8988T (cell line): ENCODE results near the gene MFSD11.
"Not testable (repeated sequence)": the region's sequence is repeated elsewhere in the genome, so short reads cannot be mapped to it uniquely, and the experiment has no call there.

Experiments used
- DNase-seq: peaks from one replicate; pipeline ENCODE4 v3.0.0; 2011

MFSD11 gene

DNA sequence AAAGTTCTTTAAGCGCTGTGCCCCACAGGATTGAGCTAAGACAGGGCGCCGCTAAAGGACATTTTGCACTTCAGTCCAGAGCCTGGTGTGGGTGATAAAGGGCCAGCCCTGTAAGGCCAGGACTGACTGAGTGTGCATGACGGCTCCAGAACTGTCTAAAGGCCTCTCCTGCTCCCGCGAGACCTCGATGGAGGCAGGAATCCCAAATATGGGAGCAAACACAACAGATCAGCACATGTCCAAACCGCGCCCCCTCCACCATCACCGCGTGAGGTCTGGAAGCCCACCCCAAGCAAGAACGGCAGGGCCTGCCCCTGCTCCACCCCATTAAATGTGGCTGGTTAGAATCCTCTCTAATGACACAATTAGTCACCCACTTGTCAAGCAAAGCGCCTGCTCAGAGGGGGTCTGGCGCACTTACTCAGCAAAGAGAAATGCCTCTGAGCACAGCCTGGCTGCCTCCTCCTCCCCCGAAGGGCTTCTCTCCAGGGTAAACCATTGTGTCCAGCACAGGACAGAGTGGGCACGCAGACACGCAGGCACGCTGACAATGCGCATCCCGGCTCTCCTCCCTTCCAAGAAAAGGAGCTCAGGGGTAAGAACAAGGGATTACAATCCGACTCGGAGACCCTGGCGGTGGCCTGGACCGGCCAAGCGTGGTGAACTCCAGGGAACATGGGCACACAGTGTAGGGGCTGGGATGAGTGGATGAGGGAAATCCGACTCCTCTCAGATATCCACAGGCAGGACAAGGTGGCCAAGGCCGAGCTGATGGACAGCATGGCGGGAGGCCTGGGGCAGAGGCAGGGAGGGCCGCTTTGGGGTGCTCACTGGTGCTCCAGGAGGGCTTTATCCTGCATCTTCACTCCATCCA lies 28.6 kb upstream of the MFSD11 start:
- peak; percentile 51 for DNase-seq

DNA sequence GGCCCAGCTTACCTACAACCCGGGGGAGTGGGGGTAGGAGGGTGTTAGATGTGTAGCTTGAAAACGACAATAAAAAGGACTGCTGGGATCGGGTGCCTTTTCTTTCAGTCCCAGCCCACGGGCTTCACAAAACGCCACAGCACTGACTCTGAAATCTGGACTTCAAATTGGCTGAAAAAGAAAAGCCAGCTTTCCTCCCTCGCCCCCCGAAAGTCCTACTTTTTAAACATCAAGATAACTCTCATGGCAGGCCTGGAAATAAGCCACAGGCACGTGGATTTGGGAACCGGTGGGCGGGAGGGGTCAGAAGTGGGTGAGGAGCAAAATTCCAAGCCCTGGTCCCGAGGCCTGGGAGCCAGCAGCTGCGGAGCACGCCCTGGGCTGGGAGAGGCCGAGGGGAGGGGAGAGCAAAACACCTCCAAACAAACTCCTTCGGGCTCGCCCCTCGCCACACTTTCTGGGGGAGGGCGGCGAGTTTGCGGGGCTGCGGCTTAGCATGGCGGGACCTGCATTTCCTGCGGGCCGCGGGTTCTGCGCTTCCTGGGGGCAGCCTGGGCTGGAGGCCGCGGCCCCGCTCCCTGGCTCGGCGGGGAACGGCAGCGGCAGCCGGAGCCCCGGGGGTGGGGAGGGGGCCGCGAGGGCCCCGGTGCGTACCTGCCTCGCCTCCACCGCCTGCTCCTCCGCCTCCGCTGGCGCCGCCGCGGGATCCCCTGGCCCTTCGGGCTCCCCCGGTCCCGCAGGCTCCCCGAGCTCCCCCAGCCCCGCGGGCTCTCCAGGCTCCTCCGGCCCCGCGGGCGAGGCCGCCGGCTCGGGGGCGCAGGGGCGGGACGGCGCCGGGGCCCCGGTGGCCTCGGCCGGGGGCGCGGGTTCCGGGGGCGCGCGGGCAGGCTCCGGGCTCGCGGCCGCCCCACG lies 27.7 kb upstream of the MFSD11 start:
- not testable (repeated sequence) for DNase-seq

DNA sequence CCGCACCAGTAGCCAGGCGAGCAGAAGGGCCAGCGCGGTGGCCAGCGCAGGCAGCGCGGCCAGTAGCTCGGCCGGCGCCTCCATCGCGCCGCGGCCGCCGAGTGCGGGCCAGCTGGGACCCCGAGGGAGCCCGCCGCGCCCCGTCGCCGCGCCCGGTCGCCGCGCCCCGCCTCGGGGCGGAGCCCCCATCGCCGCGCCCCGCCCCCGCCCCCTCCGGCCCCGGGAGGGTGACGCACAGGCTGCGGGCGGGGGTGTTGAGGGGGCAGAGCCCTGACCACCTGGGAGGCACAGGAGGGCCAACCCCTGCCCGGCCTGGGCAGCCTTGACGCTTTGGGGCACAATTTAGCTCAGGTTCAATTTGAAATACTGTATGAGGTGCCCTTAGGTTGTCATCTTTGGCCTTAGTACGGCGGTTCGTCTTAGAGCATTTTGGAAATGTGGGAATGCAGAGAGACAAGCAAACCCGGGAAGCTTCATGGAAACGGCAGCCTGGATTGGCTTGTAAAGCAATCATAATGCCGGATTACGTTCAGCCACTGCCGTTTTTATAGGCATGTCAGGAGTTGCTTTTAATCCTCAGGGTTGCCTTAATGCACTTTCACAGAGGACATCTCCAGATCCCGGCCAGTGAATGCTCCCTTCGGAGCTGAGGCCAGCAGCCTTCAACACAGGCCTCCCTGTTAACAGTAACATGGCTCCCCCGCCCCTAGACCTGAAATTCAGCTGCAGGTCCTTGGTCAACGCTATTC lies 26.9 kb upstream of the MFSD11 start, which contains the start of gene MXRA7:
Gene MXRA7 (minus strand): TSS at position 103 of the 749 bp plus-strand sequence. CDS start 19 bp downstream, at position 84.
- peak; percentile 68 for DNase-seq

DNA sequence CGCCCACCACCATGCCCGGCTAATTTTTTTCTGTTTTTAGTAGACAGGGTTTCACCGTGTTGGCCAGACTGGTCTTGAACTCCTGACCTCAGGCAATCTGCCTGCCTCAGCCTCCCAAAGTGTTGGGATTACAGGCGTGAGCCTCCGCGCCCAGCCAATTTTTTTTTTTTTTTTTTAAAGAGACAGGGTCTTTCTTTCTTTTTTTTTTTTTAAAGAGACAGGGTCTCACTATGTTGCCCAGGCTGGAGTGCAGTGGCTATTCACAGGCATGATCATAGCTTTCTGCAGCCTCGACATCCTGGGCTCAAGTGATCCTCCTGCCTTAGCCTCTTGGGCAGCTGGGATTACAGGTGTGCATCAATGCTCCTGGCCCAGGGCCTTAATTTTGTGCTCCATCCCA lies 25.6 kb upstream of the MFSD11 start:
- DNase-seq: not testable (repeated sequence)

DNA sequence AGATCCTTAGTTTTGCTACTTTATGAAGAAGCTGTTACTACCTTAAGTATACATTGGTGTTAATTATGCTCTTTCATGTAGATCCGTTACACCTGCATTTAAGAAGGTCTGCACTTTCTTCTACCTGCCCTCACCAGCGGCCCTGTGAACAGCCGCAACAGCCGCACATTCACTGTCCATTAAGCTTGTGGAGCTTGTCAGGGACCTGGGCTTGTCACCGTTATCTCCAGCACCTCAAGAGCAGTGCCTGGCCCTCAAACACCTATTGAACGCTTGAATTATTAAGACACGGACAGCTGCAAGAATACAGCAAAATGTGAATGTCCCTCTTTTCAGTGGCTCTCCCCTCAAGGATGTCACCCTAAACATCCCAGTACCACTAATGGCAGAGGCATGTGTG lies 24.2 kb upstream of the MFSD11 start:
- DNase-seq: no peak

DNA sequence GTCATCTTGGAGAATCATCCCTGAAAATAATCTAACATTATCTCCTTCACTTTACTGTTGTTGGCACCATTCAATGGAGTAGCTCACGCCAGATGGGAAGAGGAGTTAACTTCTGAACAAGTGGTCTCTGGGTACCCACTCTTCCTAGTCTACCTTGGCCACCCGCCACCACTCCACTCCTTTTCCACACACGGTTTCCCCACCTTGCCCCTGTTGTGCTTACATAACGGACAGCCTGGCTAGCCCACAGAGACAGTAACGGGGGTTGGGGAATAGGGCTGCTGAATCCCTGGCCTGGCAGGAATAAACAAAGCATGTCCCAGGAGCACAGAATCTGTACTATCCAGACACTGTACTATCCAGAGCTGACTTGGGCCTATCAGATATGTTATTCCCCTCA lies 23.6 kb upstream of the MFSD11 start:
- DNase-seq: no peak

DNA sequence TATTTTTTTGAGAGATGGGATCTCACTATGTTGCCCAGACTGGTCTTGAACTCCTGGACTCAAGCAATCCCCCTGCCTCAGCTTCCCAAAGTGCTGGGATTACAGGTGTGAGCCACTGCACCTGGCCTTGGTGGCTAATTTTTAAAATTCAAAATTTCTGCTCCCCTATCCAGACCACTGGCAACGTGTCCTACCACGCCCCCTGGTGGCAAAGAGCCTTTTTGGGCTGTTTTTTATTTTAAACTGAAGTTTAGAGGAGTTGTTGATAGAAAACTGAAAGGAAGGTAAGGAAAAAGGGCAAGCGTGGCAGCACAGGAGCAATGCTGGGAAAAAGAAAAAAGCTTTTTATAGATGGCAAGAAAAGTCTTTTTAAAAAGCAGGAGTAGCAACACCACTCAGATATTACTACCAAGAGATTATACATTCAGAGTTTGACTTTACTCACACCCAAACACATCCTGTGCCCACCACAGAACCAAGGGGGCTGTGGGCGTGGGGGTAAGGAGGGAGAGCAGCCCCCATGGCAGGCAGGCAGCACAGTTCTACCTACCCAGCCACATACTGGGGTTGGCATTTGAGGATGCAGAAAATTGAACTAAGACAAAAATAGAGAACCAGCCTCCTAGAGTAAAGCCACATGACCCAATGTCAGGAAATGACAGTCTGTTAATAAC lies 23.0 kb upstream of the MFSD11 start:
- DNase-seq: no peak

DNA sequence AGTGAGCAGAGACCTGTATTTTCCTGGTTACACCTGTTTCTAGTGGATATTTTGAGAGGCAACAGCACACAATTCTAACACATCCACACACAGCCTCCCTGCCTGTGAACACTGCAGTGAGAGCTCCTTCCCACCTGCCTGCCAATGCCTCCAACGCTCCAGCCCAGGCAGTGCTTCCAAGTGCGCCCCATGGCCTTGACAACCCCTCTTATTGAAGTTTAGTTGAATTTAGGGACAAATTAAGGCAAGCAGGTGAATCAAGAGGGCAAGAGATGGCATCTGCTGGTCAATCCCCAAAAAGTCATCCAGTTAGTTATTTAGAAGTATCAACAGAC lies 22.5 kb upstream of the MFSD11 start:
- no peak for DNase-seq

DNA sequence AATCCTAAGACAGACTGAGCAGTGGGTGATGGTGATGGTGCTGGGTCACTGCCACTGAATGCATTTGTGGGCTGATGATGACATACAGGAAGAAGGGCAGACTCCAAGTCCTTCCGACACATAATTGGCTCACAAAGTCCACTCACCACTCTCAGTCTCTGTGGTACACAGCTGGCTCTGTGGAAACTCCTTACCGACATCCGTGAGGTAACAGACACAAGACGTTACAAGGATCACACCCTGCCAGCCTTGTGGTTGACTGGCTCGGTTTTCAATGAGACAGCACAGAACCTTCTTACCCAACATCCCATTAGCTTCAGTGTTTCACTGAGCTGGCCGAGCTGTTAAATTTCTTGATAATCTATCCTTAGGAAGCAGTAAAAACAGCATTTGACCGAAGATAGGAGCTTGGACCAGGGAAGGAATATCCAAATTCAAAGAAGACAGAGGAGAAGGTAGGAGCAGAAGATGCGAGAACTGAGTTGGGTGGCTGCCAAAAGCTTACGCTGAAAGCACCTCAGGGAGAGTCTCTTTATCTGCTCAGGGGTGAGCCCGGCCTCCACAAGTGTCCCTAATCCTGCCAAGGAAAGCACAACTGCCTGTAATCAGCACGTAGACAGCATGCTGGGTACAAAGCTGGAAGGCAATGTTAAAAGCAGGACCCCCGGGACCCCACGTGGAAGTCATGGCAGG lies 21.6 kb upstream of the MFSD11 start:
- no peak for DNase-seq

DNA sequence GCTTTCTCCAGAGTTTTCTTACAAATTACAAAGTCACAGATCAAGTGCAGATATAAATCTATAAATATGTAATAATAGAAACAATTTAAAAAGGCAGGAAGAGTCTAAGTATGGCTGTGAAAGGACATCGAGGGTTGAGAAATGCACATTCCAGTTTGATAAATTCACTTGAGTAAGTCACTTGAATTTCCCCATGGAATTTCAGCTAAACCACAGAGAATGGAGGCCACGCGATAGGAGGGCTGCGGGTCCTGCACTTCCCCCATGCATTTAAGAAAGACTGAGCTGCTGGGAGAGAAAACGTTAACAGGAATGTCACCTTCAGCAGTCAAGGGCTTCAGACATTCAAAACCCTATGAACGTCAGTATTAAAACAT lies 21.1 kb upstream of the MFSD11 start:
- no peak for DNase-seq

DNA sequence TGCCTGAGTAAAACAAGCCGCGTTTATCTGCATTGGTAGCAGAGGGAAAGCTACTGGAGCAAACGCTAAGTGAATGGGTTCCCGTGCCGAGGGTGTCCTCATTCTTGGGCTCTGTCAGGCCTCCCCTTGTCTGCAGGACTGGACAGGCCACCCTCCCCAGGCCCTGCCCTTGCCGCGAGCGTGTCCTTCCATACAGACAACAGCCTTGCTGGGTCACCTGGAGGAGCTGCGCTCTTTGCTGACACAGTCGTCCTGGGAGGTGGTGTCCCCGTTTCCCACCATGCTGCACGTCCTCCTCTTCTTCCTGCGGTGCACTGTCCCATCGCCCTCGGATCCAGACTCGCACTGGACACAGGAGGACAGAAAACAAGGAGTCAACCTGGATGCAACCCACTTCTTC lies 19.4 kb upstream of the MFSD11 start:
- DNase-seq: no peak

DNA sequence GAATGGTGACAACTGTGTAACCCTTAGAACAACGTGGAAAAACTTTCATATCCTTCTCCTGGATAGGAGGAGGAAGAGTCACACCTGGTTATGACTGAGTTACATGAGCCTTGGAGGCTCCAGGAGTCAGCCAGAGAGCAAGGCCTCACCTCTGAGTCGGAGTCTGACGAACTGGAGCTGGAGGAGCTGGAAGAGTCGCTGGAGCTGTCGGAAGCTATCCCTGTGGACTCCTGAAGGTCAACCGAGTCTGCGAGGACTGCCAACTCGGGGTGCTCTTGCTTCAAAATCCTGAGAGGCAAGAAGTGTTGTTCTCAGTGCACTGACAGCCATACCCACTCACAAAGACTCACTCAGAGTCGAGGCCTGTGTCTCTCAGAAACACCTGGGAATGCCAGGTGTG lies 17.7 kb upstream of the MFSD11 start:
- no peak for DNase-seq

DNA sequence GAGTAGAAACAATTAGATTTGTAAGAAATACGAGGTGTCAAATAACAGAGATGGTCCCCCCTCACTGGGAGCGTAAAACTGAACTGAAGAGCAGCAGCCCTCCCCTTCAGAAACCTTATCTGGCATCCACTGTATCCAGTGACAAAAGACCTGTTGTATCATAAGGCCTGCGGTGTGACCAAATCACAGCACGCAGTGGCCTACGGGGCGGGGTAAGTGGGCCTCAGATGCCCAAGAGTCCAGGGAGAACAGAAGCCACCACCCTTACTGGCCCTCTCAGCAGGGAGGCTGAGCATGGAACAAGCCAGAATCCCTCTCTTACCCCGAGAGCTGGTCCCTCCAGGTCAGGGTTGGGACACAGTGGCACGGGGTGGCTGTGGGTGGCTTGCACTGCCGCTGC lies 17.0 kb upstream of the MFSD11 start:
- no peak for DNase-seq

DNA sequence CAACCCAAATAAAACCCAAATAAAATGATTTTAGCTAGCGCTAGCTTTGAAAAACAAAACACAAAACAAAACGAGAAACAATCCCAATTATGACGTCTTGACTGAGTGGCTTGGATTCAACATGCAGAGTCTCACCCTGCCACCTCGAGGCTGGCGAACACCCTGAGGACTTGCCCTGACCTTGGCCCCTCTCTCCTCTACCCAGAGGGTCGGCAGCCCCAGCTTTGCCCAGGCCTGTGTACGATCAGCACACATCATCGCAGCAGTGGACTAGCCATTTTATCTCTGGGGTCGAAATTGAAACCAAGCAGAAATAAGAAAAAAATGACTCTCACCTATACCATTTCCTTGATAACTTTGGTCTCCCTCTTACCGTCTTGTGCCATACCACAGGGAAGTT lies 16.5 kb upstream of the MFSD11 start:
- DNase-seq: no peak

DNA sequence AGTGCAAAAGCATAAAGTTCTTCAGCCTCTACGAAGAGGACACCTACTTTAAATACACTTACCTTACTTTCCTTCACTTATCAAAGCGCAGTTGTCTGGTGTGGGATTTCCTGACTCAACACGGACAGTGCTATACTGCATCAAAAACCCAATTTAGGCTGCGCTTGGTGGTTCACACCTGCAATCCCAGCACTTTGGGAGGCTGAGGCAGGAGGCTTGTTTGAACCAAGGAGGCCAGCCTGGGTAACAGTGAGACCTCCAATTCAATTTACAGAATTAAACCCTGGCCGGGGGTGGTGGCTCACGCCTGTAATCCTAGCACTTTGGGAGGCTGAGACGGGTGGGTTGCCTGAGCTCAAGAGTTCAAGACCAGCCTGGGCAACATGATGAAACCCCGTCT lies 15.6 kb upstream of the MFSD11 start:
- DNase-seq: no peak

DNA sequence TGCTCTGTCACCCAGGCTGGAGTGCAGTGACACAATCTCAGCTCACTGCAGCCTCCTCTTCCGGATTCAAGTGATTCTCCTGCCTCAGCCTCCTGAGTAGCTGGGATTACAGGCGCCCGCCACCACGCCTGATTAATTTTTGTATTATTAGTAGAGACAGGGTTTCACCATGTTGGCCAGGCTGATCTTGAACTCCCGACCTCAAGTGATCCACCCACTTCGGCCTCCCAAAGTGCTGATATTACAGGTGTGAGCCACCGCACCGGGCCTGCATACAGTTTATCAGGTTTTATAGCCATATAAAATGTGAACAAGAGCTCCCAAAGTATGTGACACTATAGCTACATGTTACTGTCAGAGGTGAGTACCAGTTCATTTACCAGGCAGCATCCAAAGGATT lies 14.9 kb upstream of the MFSD11 start:
- DNase-seq: not testable (repeated sequence)

DNA sequence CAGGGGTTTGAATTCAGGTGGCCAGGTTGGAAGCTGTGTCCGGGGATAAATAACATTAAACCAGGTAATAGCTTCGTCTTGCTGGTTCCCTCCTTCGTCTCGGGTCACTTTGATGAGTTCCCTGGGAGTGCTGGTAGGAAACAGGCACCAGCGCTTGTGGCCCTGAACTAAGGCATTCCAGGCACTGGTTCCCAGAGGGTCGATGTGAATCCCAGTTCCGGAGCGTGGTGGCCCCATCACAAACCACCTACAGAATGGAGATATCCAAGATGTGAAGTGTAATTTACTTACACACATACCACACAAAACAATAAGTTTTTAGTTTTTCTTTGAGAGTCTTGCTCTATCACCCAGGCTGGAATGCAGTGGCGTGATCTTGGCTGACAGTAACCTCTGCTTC lies 14.1 kb upstream of the MFSD11 start:
- no peak for DNase-seq

DNA sequence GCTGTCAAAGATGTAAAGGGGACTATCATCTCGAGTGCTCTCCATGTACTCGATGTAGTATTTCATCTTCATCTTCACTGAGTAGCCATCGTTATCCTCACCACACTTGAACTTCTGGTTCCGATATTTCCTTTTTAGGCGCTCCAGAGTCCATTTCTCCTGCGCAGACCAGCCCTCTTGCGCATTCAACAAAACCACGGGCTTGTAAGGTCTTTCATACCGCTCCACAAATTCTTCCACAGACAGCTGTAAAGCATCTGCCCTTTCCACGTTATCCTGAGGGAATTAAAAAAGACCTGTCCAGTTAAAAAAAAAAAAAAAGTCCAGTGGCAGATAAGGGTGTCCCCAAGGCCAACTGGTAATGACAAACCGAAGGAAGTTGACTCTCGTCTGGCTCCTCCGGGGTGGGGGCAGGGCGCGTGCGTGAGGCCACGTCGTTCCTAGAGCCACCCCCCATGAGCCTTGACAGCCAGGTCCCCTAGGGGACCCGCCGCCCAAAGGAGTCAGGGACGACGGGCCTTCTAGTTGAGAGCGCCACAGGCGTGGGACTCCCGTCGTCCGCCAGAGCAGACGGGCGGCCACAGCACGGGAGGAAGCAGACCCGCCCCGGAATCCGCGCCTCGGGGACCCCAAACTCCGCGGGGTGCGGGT lies 12.2 kb upstream of the MFSD11 start:
- peak; percentile 46 for DNase-seq

DNA sequence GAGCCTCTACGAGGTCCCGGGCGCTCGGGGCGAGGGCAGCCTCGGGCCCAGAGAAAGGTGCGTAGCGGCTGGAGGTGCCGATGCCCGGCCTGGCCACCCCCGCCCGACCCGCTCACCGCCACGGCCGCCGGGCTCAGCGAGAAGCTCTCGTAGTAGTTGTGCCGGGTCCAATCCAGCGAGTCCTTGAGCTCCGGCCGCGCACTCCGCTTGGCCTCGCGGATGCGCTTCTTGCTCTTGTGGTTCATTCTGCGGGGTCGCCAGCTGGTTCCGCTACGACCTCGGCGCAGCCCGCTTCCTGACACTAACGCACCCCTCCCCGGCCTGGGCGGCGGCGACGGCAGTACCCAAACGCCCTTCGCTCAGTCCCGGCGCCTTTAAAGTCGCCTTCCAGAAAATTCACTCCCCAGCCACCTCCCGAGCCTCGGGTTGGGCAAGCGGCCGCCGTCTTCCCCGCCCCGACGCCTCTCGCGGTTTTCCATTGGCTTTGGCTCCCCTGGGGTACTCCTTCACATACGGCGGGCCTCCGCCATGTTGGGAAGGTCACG lies 11.6 kb upstream of the MFSD11 start, which contains the start of gene JMJD6:
Gene JMJD6 (minus strand): TSS at position 376 of the 545 bp plus-strand sequence. CDS start 131 bp downstream, at position 245.
- peak; percentile 81 for DNase-seq

DNA sequence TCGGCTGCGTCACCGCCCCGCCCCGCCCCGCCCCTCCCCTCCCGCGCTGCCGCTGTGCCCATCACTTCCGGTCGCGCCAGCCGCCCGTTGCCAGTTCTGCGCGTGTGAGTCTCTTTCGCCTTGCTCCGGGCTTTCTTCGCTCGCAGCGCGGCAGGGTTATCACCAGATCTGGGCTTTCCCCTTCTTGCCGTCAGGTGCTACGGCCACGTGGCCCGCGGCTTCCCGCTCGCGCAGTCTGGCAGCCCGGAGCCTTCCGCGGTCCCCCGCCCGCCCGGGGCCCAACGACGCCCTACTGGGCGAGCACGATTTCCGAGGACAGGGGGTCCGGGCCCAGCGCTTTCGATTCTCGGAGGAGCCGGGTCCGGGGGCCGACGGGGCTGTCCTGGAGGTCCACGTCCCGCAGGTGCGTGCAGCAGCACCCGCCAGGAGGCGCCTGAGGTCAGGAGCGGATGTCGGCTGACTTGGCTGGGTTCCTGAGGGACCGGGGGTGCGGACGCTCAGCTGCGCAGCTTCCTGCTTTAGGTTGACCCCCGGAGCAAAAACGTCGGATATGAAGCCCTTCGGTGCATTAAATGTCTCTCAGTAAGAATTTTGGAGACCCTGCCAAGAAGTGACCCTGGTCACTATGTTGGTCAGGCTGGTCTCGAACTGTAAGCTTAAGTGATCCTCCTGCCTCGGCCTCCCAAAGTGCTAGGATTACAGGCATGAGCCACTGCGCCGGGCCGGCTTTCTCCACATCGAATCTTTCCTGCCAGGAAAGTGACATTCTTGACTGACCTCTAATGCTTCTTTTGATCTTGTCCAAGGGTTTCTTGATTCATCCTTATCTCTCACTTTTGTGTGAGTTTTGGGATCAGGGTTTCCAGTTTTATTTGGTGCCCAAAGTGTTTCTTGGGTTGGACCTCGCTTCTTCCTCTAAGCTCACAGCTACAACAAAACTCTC lies 10.9 kb upstream of the MFSD11 start, which contains the start of gene METTL23:
Gene METTL23 (plus strand): TSS at position 64 of the 943 bp plus-strand sequence. CDS start 2,872 bp downstream, outside the sequence.
- DNase-seq: peak; percentile 40
